Measurements from ENCODE around the gene SF3B3.

- TF ChIP-seq POLR2A (IDR thresholded peaks at IDR 0.05; ENCODE audit: low read depth, low read length) (no peak), TAF1 (IDR thresholded peaks at IDR 0.05; ENCODE audit: borderline replicate concordance, low read depth, low read length) (no peak), POLR2AphosphoS5 (IDR thresholded peaks at IDR 0.05; ENCODE audit: low read depth, low read length) (no peak)
Measured at GRCh38 chr16:70482624-70483023, 41.0 kb upstream of the SF3B3 start.
